HL-60 (cell line): Measurements from ENCODE around the gene RCCD1.

Source experiments
- DNase-seq, 2 experiments: peaks; one replicate each; pipeline ENCODE4 v3.0.0-alpha.2; 2010 to 2020; ENCODE audit warnings: low read depth in 1 of 2, low spot score in 1 of 2
- H3K27ac ChIP-seq: fragments of 250-450 bp; sonication (Bioruptor Pico); replicated peaks from 2 replicates; pipeline ENCODE4 v1.5.1; 2020; ENCODE audit warnings: mild to moderate bottlenecking, moderate library complexity
- H3K27me3 ChIP-seq: fragments of 250-450 bp; sonication (Bioruptor Pico); 2 replicates; pipeline ENCODE4 v1.5.1; 2021; ENCODE audit warnings: mild to moderate bottlenecking, moderate library complexity; ENCODE audit not compliant: insufficient read depth, poor library complexity, severe bottlenecking
- H3K4me3 ChIP-seq: replicated peaks from 2 replicates; pipeline ENCODE4 v1.5.1; 2011; ENCODE audit warnings: mild to moderate bottlenecking, control low read depth, low read length; ENCODE audit not compliant: insufficient read depth
- CTCF ChIP-seq: IDR thresholded peaks from one replicate; pipeline ENCODE4 v1.5.1; 2011; ENCODE audit warnings: low read length, control low read depth, inconsistent platforms; ENCODE audit not compliant: insufficient read depth
- GABPA ChIP-seq: IDR thresholded peaks from 2 replicates; pipeline ENCODE4 v1.6.1; 2012; ENCODE audit warnings: low read depth
- POLR2AphosphoS5 ChIP-seq: IDR thresholded peaks from 2 replicates; pipeline ENCODE4 v1.6.1; 2012; ENCODE audit warnings: low read depth
- REST ChIP-seq: IDR thresholded peaks from 2 replicates; pipeline ENCODE4 v1.6.1; 2012; ENCODE audit warnings: low read depth; ENCODE audit not compliant: insufficient replicate concordance
- SPI1 ChIP-seq: IDR thresholded peaks from 2 replicates; pipeline ENCODE4 v1.6.1; 2012; ENCODE audit warnings: low read depth, mild to moderate bottlenecking, borderline replicate concordance

The RCCD1 gene

GRCh38 chr15:90956274-90957030 is 1.8 kb downstream of the RCCD1 start:
- TF ChIP-seq SPI1 (no peak), CTCF (peak; percentile 87)
- no peaks in the 10 kb centered on the region for H3K27me3 ChIP-seq
- H3K27ac ChIP-seq, result peak overlapping the region; percentile 99
- peak; percentile 46 to 47 for DNase-seq
- H3K4me3 ChIP-seq, result peak overlapping the region; percentile 62

GRCh38 chr15:90957031-90957790 is 2.5 kb downstream of the RCCD1 start:
- Histone ChIP-seq H3K27me3 (no peaks in the 10 kb centered on the region), H3K4me3 (peak overlapping the region; percentile 62), H3K27ac (no peak overlapping the region)
- DNase-seq, result no peak
- no peak for TF ChIP-seq SPI1
- TF ChIP-seq CTCF, result no peak
- TF ChIP-seq POLR2AphosphoS5, result no peak
- TF ChIP-seq REST, result no peak
- no peak for TF ChIP-seq GABPA

GRCh38 chr15:90957791-90958190 is 3.1 kb downstream of the RCCD1 start:
- no peak for DNase-seq
- no peak overlapping the region for H3K4me3 ChIP-seq
- TF ChIP-seq REST (no peak), GABPA (no peak), CTCF (no peak), POLR2AphosphoS5 (no peak; the same call in 1 of the 2 replicates), SPI1 (no peak)
- no peaks in the 10 kb centered on the region for H3K27me3 ChIP-seq
- H3K27ac ChIP-seq, result no peak overlapping the region
